HCT116 (cell line): Measurements from ENCODE around the gene AKT3. TPM values are rescaled to one million over a fixed set of nuclear protein-coding genes. Genes with fewer than 3 reads are reported as not detected.

Experiments
- ATAC-seq: fragments of 200-7000 bp; cut with Tn5 transposase; 2 replicates; pipeline ENCODE4 v1.9.1; 2020; ENCODE audit warnings: mild to moderate bottlenecking, moderate library complexity
- BruUV-seq: library from RNA; stranded (reverse); fragments of 400-500 nt; replicated peaks from 2 replicates; lab custom pipeline; 2021; lab: Mats Ljungman, UMichigan
- CTCF ChIA-PET: fragments of 300-600 bp; sonication (Branson Sonifier 250); formaldehyde crosslinking; loops from one replicate; lab custom pipeline; 2021; ENCODE audit warnings: antibody characterized with exemption; lab: Charles Lee
- POLR2A ChIA-PET: fragments of 300-600, 350-600 bp; sonication (Branson Sonifier 250); formaldehyde crosslinking; loops from one replicate; lab custom pipeline; 2021; ENCODE audit warnings: antibody characterized with exemption; lab: Charles Lee
- RAD21 ChIA-PET, 2 experiments: fragments of 300-600 bp; sonication (Branson Sonifier 250); formaldehyde crosslinking; loops; one replicate each; lab custom pipeline; 2023; ENCODE audit warnings: low total read pairs in 2 of 2; ENCODE audit not compliant: uncharacterized antibody in 2 of 2, unreplicated experiment in 2 of 2, low non-redundant PET in 1 of 2; lab: Charles Lee
- DNase-seq: peaks from one replicate; pipeline ENCODE4 v3.0.0-alpha.2; 2010; ENCODE audit warnings: low read depth, low spot score
- H2AFZ ChIP-seq: fragments of 200-600 bp; shearing (Covaris generic), sonication (generic); 2 replicates; pipeline ENCODE4 v1.6.1; 2017; ENCODE audit warnings: low read depth, mixed run types, mixed read lengths, antibody characterized with exemption, low read length; ENCODE audit not compliant: poor library complexity, severe bottlenecking
- H3K27ac ChIP-seq: 2 replicates; pipeline ENCODE4 v1.5.1; 2012; ENCODE audit warnings: low read depth, low read length
- H3K27me3 ChIP-seq: fragments of 200-600 bp; sonication (generic); 2 replicates; pipeline ENCODE4 v1.6.1; 2016; ENCODE audit warnings: mixed run types, low read length, mixed read lengths; ENCODE audit not compliant: insufficient read depth
- H3K36me3 ChIP-seq, 2 experiments: fragments of 200-500 bp in 1 of 2; fragments of 200-600 bp in 1 of 2; sonication (Bioruptor generic) in 1 of 2; sonication (generic) in 1 of 2; 2 replicates each; pipeline versions ENCODE4 v1.5.1 to v1.6.1; 2014 to 2016; ENCODE audit warnings: low read length in 2 of 2, inconsistent platforms in 1 of 2, mixed read lengths in 1 of 2, mixed run types in 1 of 2; ENCODE audit not compliant: insufficient read depth in 2 of 2, control insufficient read depth in 1 of 2
- H3K4me1 ChIP-seq, 2 experiments: fragments of 200-600 bp in 1 of 2; sonication (generic) in 1 of 2; 2 replicates each; pipeline versions ENCODE4 v1.5.1 to v1.6.1; 2012 to 2017; ENCODE audit warnings: low read length in 2 of 2, inconsistent platforms in 1 of 2, mild to moderate bottlenecking in 1 of 2, mixed read lengths in 1 of 2, mixed run types in 1 of 2, moderate library complexity in 1 of 2; ENCODE audit not compliant: insufficient read depth in 2 of 2, control insufficient read depth in 1 of 2
- H3K4me2 ChIP-seq: fragments of 200-600 bp; sonication (generic); 2 replicates; pipeline ENCODE4 v1.6.1; 2017; ENCODE audit warnings: mixed run types, low read length, mixed read lengths
- H3K4me3 ChIP-seq, 2 experiments: fragments of 200-600 bp in 1 of 2; sonication (generic) in 1 of 2; replicated peaks in 1 of 2; 2 replicates each; pipeline ENCODE4 v1.5.1; 2011 to 2016; ENCODE audit warnings: low read length in 2 of 2, control low read depth in 1 of 2, low read depth in 1 of 2, mild to moderate bottlenecking in 1 of 2, mixed read lengths in 1 of 2, mixed run types in 1 of 2
- H3K79me2 ChIP-seq: fragments of 200-600 bp; sonication (generic); 2 replicates; pipeline ENCODE4 v1.6.1; 2017; ENCODE audit warnings: mild to moderate bottlenecking, mixed run types, low read length, moderate library complexity, mixed read lengths; ENCODE audit not compliant: insufficient read depth
- H3K9ac ChIP-seq: fragments of 200-600 bp; sonication (generic); 2 replicates; pipeline ENCODE4 v1.6.1; 2016; ENCODE audit warnings: low read length, mixed read lengths
- H3K9me2 ChIP-seq: fragments of 200-600 bp; sonication (generic), shearing (Covaris generic); 2 replicates; pipeline ENCODE4 v1.6.1; 2017; ENCODE audit warnings: mixed run types, mild to moderate bottlenecking, moderate library complexity; ENCODE audit not compliant: insufficient read depth
- H3K9me3 ChIP-seq, 2 experiments: fragments of 200-500 bp in 1 of 2; fragments of 200-600 bp in 1 of 2; sonication (Bioruptor generic) in 1 of 2; sonication (generic) in 1 of 2; 2 replicates each; pipeline ENCODE4 v1.6.1; 2014 to 2017; ENCODE audit warnings: low read length in 2 of 2, mixed read lengths in 2 of 2, inconsistent platforms in 1 of 2, low read depth in 1 of 2, mild to moderate bottlenecking in 1 of 2, mixed run types in 1 of 2, moderate library complexity in 1 of 2; ENCODE audit not compliant: control insufficient read depth in 1 of 2, insufficient read depth in 1 of 2
- H4K20me1 ChIP-seq: fragments of 200-600 bp; sonication (generic), shearing (Covaris generic); 2 replicates; pipeline ENCODE4 v1.6.1; 2017; ENCODE audit warnings: mixed run types, mild to moderate bottlenecking, moderate library complexity; ENCODE audit not compliant: insufficient read depth
- CBX3 ChIP-seq: IDR thresholded peaks from 2 replicates; pipeline ENCODE4 v1.6.1; 2012; ENCODE audit warnings: low read depth
- EZH2phosphoT487 ChIP-seq: fragments of 200-600 bp; IDR thresholded peaks from 2 replicates; pipeline ENCODE4 v1.6.1; 2018; ENCODE audit warnings: antibody characterized with exemption, borderline replicate concordance
- FOSL1 ChIP-seq: IDR thresholded peaks from 2 replicates; pipeline ENCODE4 v1.6.1; 2012; ENCODE audit warnings: low read depth
- JUND ChIP-seq: IDR thresholded peaks from 2 replicates; pipeline ENCODE4 v1.6.1; 2012
- POLR2AphosphoS5 ChIP-seq: IDR thresholded peaks from 2 replicates; pipeline ENCODE4 v1.6.1; 2011; ENCODE audit warnings: mild to moderate bottlenecking, low read depth, low read length, moderate library complexity
- TCF7L2 ChIP-seq: IDR thresholded peaks from 2 replicates; pipeline ENCODE4 v1.7.0; 2011; ENCODE audit warnings: borderline replicate concordance, inconsistent platforms; ENCODE audit not compliant: insufficient read depth, insufficient read length; ENCODE audit errors: extremely low read depth
- ZFX ChIP-seq: fragments of 450-650 bp; IDR thresholded peaks from 2 replicates; pipeline ENCODE4 v1.6.1; 2017
- intact Hi-C: fragments of 100-400 bp; cut with micrococcal nuclease; formaldehyde crosslinking; loops from 2 replicates; pipeline ENCODE4 v1.10.0; 2022
- total RNA-seq: library from RNA; stranded (reverse); gene quantifications from one replicate; pipeline ENCODE4 v1.2.1, GENCODE V29; 2021; ENCODE audit not compliant: unreplicated experiment
- TF ChIP-seq, protein P1 (sequence below): IDR thresholded peaks from 2 replicates; pipeline ENCODE4 v1.6.1; 2011; ENCODE audit warnings: mild to moderate bottlenecking, low read length, moderate library complexity; ENCODE audit not compliant: insufficient replicate concordance; ENCODE audit errors: extremely low read depth
- TF ChIP-seq, protein P2 (sequence below), 3 experiments: fragments of 200-600 bp in 1 of 3; sonication (generic) in 1 of 3; IDR thresholded peaks in 2 of 3; conservative IDR thresholded peaks in 1 of 3; 2 replicates each; pipeline ENCODE4 v1.5.1; 2012 to 2017; ENCODE audit warnings: low read depth in 2 of 3, low read length in 2 of 3, antibody characterized with exemption in 1 of 3, borderline replicate concordance in 1 of 3, control low read depth in 1 of 3, mild to moderate bottlenecking in 1 of 3, mixed read lengths in 1 of 3, mixed run types in 1 of 3, moderate library complexity in 1 of 3; ENCODE audit not compliant: insufficient read depth in 1 of 3
- TF ChIP-seq, protein P3 (sequence below): IDR thresholded peaks from 2 replicates; pipeline ENCODE4 v1.6.1; 2012; ENCODE audit warnings: low read depth

The AKT3 gene
- total RNA-seq, 1 experiment from 2014 or later, result 0.49 TPM

DNA sequence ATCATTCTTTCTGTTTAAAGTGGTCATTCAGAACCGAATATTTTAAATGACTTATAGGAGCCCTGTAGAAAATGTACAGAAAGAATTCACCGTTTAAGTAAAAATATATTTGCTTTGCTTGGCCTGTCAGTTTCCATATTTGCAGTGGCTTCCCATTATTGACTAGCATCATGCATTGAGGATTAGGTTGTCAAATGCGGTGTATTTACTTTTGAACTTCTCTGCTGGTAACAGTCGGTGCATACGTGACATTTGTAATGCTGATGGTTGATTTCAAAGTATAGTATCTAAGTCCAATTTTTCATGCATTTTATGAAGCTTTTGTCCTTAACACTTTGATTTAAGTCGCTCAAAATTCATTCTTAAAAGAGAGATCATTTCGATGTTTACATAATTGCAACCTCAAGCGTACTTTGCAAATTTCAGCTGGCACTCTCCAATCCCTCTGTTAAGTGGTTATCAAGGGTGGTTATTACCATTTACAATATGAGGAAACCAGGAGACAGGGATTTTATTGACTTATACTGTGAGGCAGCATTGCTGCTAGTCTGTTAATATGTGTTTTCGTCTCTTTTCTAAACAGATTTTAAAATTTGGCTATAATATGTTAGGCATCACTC, 392.6 kb downstream of the AKT3 start:
- Histone ChIP-seq H3K27ac (no peak overlapping the region), H3K9ac (no peak overlapping the region), H2AFZ (no peak overlapping the region), H3K4me3 (no peak overlapping the region), H3K4me2 (no peak overlapping the region), H3K79me2 (no peaks in the 10 kb centered on the region), H3K27me3 (no peaks in the 10 kb centered on the region), H4K20me1 (no peaks in the 10 kb centered on the region), H3K4me1 (no peaks in the 10 kb centered on the region), H3K9me3 (no peaks in the 10 kb centered on the region)
- BruUV-seq, result no TSS peak
- DNase-seq (no peak), ATAC-seq (no peak)
- RAD21 ChIA-PET, result no interaction called here
- TF ChIP-seq, protein P1, sequence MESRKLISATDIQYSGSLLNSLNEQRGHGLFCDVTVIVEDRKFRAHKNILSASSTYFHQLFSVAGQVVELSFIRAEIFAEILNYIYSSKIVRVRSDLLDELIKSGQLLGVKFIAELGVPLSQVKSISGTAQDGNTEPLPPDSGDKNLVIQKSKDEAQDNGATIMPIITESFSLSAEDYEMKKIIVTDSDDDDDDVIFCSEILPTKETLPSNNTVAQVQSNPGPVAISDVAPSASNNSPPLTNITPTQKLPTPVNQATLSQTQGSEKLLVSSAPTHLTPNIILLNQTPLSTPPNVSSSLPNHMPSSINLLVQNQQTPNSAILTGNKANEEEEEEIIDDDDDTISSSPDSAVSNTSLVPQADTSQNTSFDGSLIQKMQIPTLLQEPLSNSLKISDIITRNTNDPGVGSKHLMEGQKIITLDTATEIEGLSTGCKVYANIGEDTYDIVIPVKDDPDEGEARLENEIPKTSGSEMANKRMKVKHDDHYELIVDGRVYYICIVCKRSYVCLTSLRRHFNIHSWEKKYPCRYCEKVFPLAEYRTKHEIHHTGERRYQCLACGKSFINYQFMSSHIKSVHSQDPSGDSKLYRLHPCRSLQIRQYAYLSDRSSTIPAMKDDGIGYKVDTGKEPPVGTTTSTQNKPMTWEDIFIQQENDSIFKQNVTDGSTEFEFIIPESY, result no peak
- TF ChIP-seq EZH2phosphoT487 (no peak), JUND (no peak), POLR2AphosphoS5 (no peak), CBX3 (no peak), FOSL1 (no peak), TCF7L2 (no peak), ZFX (no peak)
- TF ChIP-seq, protein P2, sequence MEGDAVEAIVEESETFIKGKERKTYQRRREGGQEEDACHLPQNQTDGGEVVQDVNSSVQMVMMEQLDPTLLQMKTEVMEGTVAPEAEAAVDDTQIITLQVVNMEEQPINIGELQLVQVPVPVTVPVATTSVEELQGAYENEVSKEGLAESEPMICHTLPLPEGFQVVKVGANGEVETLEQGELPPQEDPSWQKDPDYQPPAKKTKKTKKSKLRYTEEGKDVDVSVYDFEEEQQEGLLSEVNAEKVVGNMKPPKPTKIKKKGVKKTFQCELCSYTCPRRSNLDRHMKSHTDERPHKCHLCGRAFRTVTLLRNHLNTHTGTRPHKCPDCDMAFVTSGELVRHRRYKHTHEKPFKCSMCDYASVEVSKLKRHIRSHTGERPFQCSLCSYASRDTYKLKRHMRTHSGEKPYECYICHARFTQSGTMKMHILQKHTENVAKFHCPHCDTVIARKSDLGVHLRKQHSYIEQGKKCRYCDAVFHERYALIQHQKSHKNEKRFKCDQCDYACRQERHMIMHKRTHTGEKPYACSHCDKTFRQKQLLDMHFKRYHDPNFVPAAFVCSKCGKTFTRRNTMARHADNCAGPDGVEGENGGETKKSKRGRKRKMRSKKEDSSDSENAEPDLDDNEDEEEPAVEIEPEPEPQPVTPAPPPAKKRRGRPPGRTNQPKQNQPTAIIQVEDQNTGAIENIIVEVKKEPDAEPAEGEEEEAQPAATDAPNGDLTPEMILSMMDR (IDR thresholded peaks at IDR 0.05 in 2 of 3, conservative IDR thresholded peaks at IDR 0.05 in 1 of 3; ENCODE audit: borderline replicate concordance in 1 of 3, insufficient read depth in 1 of 3, low read depth in 2 of 3, low read length in 2 of 3), result no peak
- TF ChIP-seq, protein P3, sequence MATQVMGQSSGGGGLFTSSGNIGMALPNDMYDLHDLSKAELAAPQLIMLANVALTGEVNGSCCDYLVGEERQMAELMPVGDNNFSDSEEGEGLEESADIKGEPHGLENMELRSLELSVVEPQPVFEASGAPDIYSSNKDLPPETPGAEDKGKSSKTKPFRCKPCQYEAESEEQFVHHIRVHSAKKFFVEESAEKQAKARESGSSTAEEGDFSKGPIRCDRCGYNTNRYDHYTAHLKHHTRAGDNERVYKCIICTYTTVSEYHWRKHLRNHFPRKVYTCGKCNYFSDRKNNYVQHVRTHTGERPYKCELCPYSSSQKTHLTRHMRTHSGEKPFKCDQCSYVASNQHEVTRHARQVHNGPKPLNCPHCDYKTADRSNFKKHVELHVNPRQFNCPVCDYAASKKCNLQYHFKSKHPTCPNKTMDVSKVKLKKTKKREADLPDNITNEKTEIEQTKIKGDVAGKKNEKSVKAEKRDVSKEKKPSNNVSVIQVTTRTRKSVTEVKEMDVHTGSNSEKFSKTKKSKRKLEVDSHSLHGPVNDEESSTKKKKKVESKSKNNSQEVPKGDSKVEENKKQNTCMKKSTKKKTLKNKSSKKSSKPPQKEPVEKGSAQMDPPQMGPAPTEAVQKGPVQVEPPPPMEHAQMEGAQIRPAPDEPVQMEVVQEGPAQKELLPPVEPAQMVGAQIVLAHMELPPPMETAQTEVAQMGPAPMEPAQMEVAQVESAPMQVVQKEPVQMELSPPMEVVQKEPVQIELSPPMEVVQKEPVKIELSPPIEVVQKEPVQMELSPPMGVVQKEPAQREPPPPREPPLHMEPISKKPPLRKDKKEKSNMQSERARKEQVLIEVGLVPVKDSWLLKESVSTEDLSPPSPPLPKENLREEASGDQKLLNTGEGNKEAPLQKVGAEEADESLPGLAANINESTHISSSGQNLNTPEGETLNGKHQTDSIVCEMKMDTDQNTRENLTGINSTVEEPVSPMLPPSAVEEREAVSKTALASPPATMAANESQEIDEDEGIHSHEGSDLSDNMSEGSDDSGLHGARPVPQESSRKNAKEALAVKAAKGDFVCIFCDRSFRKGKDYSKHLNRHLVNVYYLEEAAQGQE, result no peak
- TF ChIP-seq, all 23 proteins: peak for 0
- CTCF ChIA-PET, result no interaction called here
- POLR2A ChIA-PET, result no interaction called here
- Histone ChIP-seq H3K9me2 (no peaks in the 10 kb centered on the region), H3K36me3 (no peaks in the 10 kb centered on the region)
- intact Hi-C loops, result no loop called here
